GM12801 (cell line): ENCODE measurements around the gene TSTD1.

Experiments
- CTCF ChIP-seq: IDR thresholded peaks from one replicate; pipeline ENCODE4 v1.5.1; 2011; ENCODE audit warnings: control low read depth; ENCODE audit not compliant: insufficient read length; ENCODE audit errors: extremely low read depth

Gene TSTD1

GRCh38 chr1:161000736-161001480 is 37.9 kb downstream of the TSTD1 start:
- TF ChIP-seq CTCF = no peak

- TF ChIP-seq CTCF = no peak
Measured at GRCh38 chr1:160999376-160999775, 39.4 kb downstream of the TSTD1 start.

- TF ChIP-seq CTCF = no peak
Measured at GRCh38 chr1:160997323-160998038, 41.3 kb downstream of the TSTD1 start.

- no peak for TF ChIP-seq CTCF
Measured at GRCh38 chr1:160996178-160996577, 42.6 kb downstream of the TSTD1 start.

- TF ChIP-seq CTCF = no peak
Measured at GRCh38 chr1:160993544-160994193, 45.1 kb downstream of the TSTD1 start.
